Endothelial cell of umbilical vein (primary cell): ENCODE data around the gene PGAP1.

Experiments used
- EZH2 ChIP-seq: IDR thresholded peaks from 2 replicates; pipeline ENCODE4 v1.6.1; 2012; ENCODE audit warnings: borderline replicate concordance, low read depth, mild to moderate bottlenecking, moderate library complexity, low read length, inconsistent platforms; ENCODE audit not compliant: severe bottlenecking
- FOS ChIP-seq: IDR thresholded peaks from 2 replicates; pipeline ENCODE4 v1.6.1; 2011; ENCODE audit warnings: mild to moderate bottlenecking, low read length, moderate library complexity, borderline replicate concordance; ENCODE audit not compliant: insufficient read depth
- GATA2 ChIP-seq: IDR thresholded peaks from 2 replicates; pipeline ENCODE4 v1.7.0; 2011; ENCODE audit warnings: low read depth, mild to moderate bottlenecking, moderate library complexity, mixed read lengths, low read length; ENCODE audit not compliant: insufficient read length, insufficient read depth
- JUN ChIP-seq: IDR thresholded peaks from 2 replicates; pipeline ENCODE4 v1.6.1; 2011; ENCODE audit warnings: borderline replicate concordance, low read depth; ENCODE audit not compliant: insufficient read length, insufficient read depth
- MYC ChIP-seq: IDR thresholded peaks from one replicate; pipeline ENCODE4 v1.6.1; 2011; ENCODE audit warnings: mild to moderate bottlenecking, low read depth, low read length
- POLR2A ChIP-seq: IDR thresholded peaks from 2 replicates; pipeline ENCODE4 v1.6.1; 2012; ENCODE audit warnings: low read depth, mild to moderate bottlenecking, control low read depth, low read length
- POLR2AphosphoS5 ChIP-seq: IDR thresholded peaks from 2 replicates; pipeline ENCODE4 v1.6.1; 2012; ENCODE audit warnings: low read depth, mild to moderate bottlenecking, control low read depth, low read length, moderate library complexity; ENCODE audit not compliant: insufficient read depth
- TF ChIP-seq, protein P1 (sequence below), 2 donors: IDR thresholded peaks; 1 replicate in 1 of 2; 2 replicates in 1 of 2; pipeline ENCODE4 v1.5.1; 2011; ENCODE audit warnings: low read length in 2 of 2, mild to moderate bottlenecking in 2 of 2, moderate library complexity in 2 of 2, control low read depth in 1 of 2, inconsistent platforms in 1 of 2, low read depth in 1 of 2; ENCODE audit not compliant: insufficient read depth in 1 of 2; ENCODE audit errors: extremely low read depth in 1 of 2
- TF ChIP-seq, protein P2 (sequence below): IDR thresholded peaks from 2 replicates; pipeline ENCODE4 v1.6.1; 2011; ENCODE audit not compliant: insufficient read depth, insufficient read length

- TF ChIP-seq, protein P1, sequence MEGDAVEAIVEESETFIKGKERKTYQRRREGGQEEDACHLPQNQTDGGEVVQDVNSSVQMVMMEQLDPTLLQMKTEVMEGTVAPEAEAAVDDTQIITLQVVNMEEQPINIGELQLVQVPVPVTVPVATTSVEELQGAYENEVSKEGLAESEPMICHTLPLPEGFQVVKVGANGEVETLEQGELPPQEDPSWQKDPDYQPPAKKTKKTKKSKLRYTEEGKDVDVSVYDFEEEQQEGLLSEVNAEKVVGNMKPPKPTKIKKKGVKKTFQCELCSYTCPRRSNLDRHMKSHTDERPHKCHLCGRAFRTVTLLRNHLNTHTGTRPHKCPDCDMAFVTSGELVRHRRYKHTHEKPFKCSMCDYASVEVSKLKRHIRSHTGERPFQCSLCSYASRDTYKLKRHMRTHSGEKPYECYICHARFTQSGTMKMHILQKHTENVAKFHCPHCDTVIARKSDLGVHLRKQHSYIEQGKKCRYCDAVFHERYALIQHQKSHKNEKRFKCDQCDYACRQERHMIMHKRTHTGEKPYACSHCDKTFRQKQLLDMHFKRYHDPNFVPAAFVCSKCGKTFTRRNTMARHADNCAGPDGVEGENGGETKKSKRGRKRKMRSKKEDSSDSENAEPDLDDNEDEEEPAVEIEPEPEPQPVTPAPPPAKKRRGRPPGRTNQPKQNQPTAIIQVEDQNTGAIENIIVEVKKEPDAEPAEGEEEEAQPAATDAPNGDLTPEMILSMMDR (IDR thresholded peaks at IDR 0.05; ENCODE audit: extremely low read depth in 1 of 2, insufficient read depth in 1 of 2, low read depth in 1 of 2, low read length in 2 of 2): no peak
- TF ChIP-seq POLR2AphosphoS5 (no peak), EZH2 (no peak), POLR2A (no peak), JUN (no peak), MYC (no peak), FOS (no peak), GATA2 (no peak)
- TF ChIP-seq, protein P2, sequence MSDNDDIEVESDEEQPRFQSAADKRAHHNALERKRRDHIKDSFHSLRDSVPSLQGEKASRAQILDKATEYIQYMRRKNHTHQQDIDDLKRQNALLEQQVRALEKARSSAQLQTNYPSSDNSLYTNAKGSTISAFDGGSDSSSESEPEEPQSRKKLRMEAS: no peak
Measured at GRCh38 chr2:196927376-196928225, 1.1 kb upstream of the PGAP1 start.
